Right cardiac atrium (tissue), 5 donors: Measurements from ENCODE around the gene SOCS4. TPM values are rescaled to one million over a fixed set of nuclear protein-coding genes. Genes with fewer than 3 reads are reported as not detected.

ENCODE experiments used
- ATAC-seq, 2 donors: fragments of 200-7000 bp; cut with Tn5 transposase; one replicate each; pipeline versions ENCODE4 v1.8.0 to v1.9.1; 2020; ENCODE audit warnings: moderate library complexity in 2 of 2, mild to moderate bottlenecking in 1 of 2
- DNase-seq, 3 donors: peaks; one replicate each; pipeline ENCODE4 v3.0.0-alpha.2; 2020
- H3K27ac ChIP-seq: one replicate; pipeline ENCODE4 v1.5.1; 2013; ENCODE audit warnings: mild to moderate bottlenecking, low read length, control low read depth, moderate library complexity
- H3K27me3 ChIP-seq: one replicate; pipeline ENCODE4 v1.6.1; 2013; ENCODE audit not compliant: control insufficient read depth, insufficient read depth
- H3K4me1 ChIP-seq: one replicate; pipeline ENCODE4 v1.6.1; 2013; ENCODE audit warnings: low read length; ENCODE audit not compliant: control insufficient read depth, insufficient read depth
- H3K4me3 ChIP-seq: one replicate; pipeline ENCODE4 v1.5.1; 2013; ENCODE audit warnings: low read length, control low read depth
- H3K9me3 ChIP-seq: one replicate; pipeline ENCODE4 v1.6.1; 2013; ENCODE audit warnings: low read length; ENCODE audit not compliant: control insufficient read depth
- WGBS: extraction: QIAGEN DNeasy Blood & Tissue Kit; methylation state at CpG from one replicate; pipeline ENCODE4 v1.1.7; 2013; 5-methylcytosine and 5-hydroxymethylcytosine counted together
- intact Hi-C, 4 donors: fragments of 100-400 bp; cut with DNase I; formaldehyde crosslinking; loops; one replicate each; pipeline versions ENCODE4 v1.11.0 to v1.14.0; 2022 to 2023
- polyA plus RNA-seq: library from polyadenylated mRNA; stranded (reverse); fragments of 200-250 nt; gene quantifications from one replicate; pipeline ENCODE4 v1.2.3, GENCODE V29; 2013
- total RNA-seq, 4 donors: library from RNA; stranded (reverse); fragmentation: NEBNext Ultra II Directional; extraction: Animal tissue kit (Norgen Biotek cat#: 25700); gene quantifications; one replicate each; pipeline ENCODE4 v1.2.1, GENCODE V29; 2021
- donor health status: healthy with polysubstance abuse.
- donor health status: DM: no; HTN: yes; CAD: no.
- donor health status: DM: no; HTN: no; CAD: no.
- donor health status: DM: no; HTN: yes; CAD: no; lungs with severe emphysema.
- donor health status: DM: yes; HTN: yes; CAD: no.

The SOCS4 gene
- total and polyA plus RNA-seq, 5 donors = 5.7 to 29.7 (median 21.8) TPM

- DNase-seq = no peak
- WGBS = 76% methylated on average over 4 of the region's 4 CpGs
- intact Hi-C loops = loop anchor here in 3 of 4 donors (5.0 kb wide), 2 partner anchors 40 to 65 kb away; no protein-coding TSS in a partner anchor
- Histone ChIP-seq H3K27ac (no peak overlapping the region), H3K4me3 (no peak overlapping the region), H3K4me1 (no peaks in the 10 kb centered on the region), H3K9me3 (no peaks in the 10 kb centered on the region), H3K27me3 (no peaks in the 10 kb centered on the region)
- no peak for ATAC-seq
Observed at GRCh38 chr14:55092341-55092740, 65.3 kb downstream of the SOCS4 start.

GRCh38 chr14:55094292-55095157 lies 67.5 kb downstream of the SOCS4 start:
- no peaks in the 10 kb centered on the region for H3K27me3 ChIP-seq
- intact Hi-C loops = loop anchor here (5.0 kb wide), 2 partner anchors 38 to 63 kb away; no protein-coding TSS in a partner anchor
- ATAC-seq = no peak
- no peak overlapping the region for H3K4me3 ChIP-seq
- no peak overlapping the region for H3K27ac ChIP-seq
- no peak for DNase-seq
- peaks cover 3% of the 10 kb centered on the region for H3K4me1 ChIP-seq
- 77% methylated on average over 9 of the region's 9 CpGs for WGBS
- H3K9me3 ChIP-seq = no peaks in the 10 kb centered on the region

GRCh38 chr14:55097881-55098560 lies 71.0 kb downstream of the SOCS4 start:
- 58% methylated on average over 5 of the region's 5 CpGs for WGBS
- H3K4me3 ChIP-seq = no peak overlapping the region
- ATAC-seq (no peak), DNase-seq (no peak)
- H3K27me3 ChIP-seq = no peaks in the 10 kb centered on the region
- peaks cover 8% of the 10 kb centered on the region for H3K4me1 ChIP-seq
- peak overlapping the region; percentile 39 for H3K27ac ChIP-seq
- H3K9me3 ChIP-seq = no peaks in the 10 kb centered on the region
- intact Hi-C loops = loop anchor here in 2 of 4 donors (5.0 kb wide), 1 partner anchor 34 kb away; no protein-coding TSS in a partner anchor

GRCh38 chr14:55098561-55098898 lies 71.5 kb downstream of the SOCS4 start:
- no peaks in the 10 kb centered on the region for H3K27me3 ChIP-seq
- H3K9me3 ChIP-seq = no peaks in the 10 kb centered on the region
- peaks cover 13% of the 10 kb centered on the region for H3K4me1 ChIP-seq
- ATAC-seq = no peak
- DNase-seq = no peak
- WGBS = 91% methylated on average over 1 of the region's 1 CpG
- peak overlapping the region; percentile 39 for H3K27ac ChIP-seq
- no peak overlapping the region for H3K4me3 ChIP-seq
- intact Hi-C loops = loop anchor here in 2 of 4 donors (5.0 kb wide), 1 partner anchor 34 kb away; no protein-coding TSS in a partner anchor

Other genes with a start within 250 kb of the SOCS4 start
- 1 to 10 TPM; 1.6 to 4.8 (median 2.1) TPM for gene GCH1, start 124.4 kb upstream of the SOCS4 start, total RNA-seq
- 2.5 TPM for gene GCH1, start 124.4 kb upstream of the SOCS4 start, polyA plus RNA-seq
- gene WDHD1, start 137 bp upstream of the SOCS4 start, total RNA-seq = 1 to 10 TPM; 1.5 to 3.4 (median 2.0) TPM
- gene WDHD1, start 137 bp upstream of the SOCS4 start, polyA plus RNA-seq = 0.68 TPM
- gene MAPK1IP1L, start 24.4 kb downstream of the SOCS4 start, total RNA-seq = 10 to 100 TPM; 55.7 to 96.4 (median 68.3) TPM
- gene MAPK1IP1L, start 24.4 kb downstream of the SOCS4 start, polyA plus RNA-seq = 31.4 TPM
- 100 to 1,000 TPM; 139 to 186 (median 164) TPM for gene LGALS3, start 102.0 kb downstream of the SOCS4 start, total RNA-seq
- 271 TPM for gene LGALS3, start 102.0 kb downstream of the SOCS4 start, polyA plus RNA-seq
- gene DLGAP5, start 164.3 kb downstream of the SOCS4 start, total RNA-seq = under 1 TPM in 3 of 4 donors, not detected in 1; 0.23 to 0.89 (median 0.38) TPM
- gene DLGAP5, start 164.3 kb downstream of the SOCS4 start, polyA plus RNA-seq = 0.02 TPM
- 10 to 100 TPM; 21.6 to 30.0 (median 25.3) TPM for gene FBXO34, start 244.2 kb downstream of the SOCS4 start, total RNA-seq
- 10.2 TPM for gene FBXO34, start 244.2 kb downstream of the SOCS4 start, polyA plus RNA-seq